ENCODE data around the gene SBK3. TPM values are rescaled to one million over a fixed set of nuclear protein-coding genes. Genes with fewer than 3 reads are reported as not detected.

SBK3 gene
- total and polyA plus RNA-seq, 10 of the 15 experiments (the other 5 are each of a cell fraction or from before 2014, with no cell fraction given) = not detected

DNA sequence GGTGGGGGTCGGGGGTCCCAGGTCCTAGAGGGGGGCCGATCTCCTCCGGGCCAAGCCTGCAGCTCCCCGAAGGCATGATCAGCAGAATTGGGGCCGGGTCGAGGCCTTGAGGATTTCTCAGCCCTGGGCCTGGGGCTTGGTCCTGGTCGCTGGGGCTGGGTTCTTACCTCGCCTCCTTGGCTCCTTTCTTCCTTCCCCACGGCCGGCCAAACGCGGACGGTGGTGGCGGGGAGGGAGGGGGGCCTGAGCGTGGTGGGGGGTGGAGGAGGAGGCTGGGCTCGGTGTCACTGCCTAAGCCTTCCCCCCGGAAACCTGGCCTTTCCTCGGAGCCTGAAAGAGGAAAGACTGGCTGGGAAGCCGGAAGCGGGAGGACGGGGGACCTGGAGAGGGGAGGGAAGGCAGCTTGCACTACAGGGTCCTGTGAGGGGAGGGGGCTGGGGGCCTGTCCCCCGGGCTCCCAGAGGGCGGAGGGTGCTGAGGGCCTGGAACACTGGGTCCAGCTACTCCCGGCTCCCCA is 35.3 kb upstream of the SBK3 start, which contains the start of gene ZNF579 (continued):
- TF ChIP-seq PAX8 (IDR thresholded peaks at IDR 0.05) (no peak), PKNOX1 (IDR thresholded peaks at IDR 0.05) (no peak), CHD4 (IDR thresholded peaks at IDR 0.05) (no peak), FOXK2 (IDR thresholded peaks at IDR 0.05) (no peak), KDM1A (IDR thresholded peaks at IDR 0.05; ENCODE audit: borderline replicate concordance) (no peak), HDAC6 (IDR thresholded peaks at IDR 0.05; ENCODE audit: unreplicated experiment) (no peak), CEBPB (IDR thresholded peaks at IDR 0.05; ENCODE audit: borderline replicate concordance in 1 of 2, low read depth in 2 of 2, low read length in 2 of 2) (no peak), CREM (IDR thresholded peaks at IDR 0.05; ENCODE audit: low read depth) (no peak; the same call in 1 of the 2 replicates), YY1 (IDR thresholded peaks at IDR 0.05; ENCODE audit: low read depth, low read length) (peak; percentile 86), WRNIP1 (IDR thresholded peaks at IDR 0.05; ENCODE audit: borderline replicate concordance, low read depth, low read length) (no peak), ZNF207 (IDR thresholded peaks at IDR 0.05; ENCODE audit: borderline replicate concordance) (no peak), NR2C1 (IDR thresholded peaks at IDR 0.05) (no peak), ZNF592 (IDR thresholded peaks at IDR 0.05) (no peak), SPI1 (IDR thresholded peaks at IDR 0.05; ENCODE audit: borderline replicate concordance, insufficient read depth, low read depth, low read length) (no peak), LARP7 (IDR thresholded peaks at IDR 0.05) (no peak), CBFB (IDR thresholded peaks at IDR 0.05; ENCODE audit: low read depth) (no peak), GATAD2B (conservative IDR thresholded peaks at IDR 0.05; ENCODE audit: low read depth) (no peak), SP1 (IDR thresholded peaks at IDR 0.05; ENCODE audit: low read depth, low read length) (peak; percentile 54), NFYA (IDR thresholded peaks at IDR 0.05; ENCODE audit: borderline replicate concordance, low read depth, low read length) (no peak)
- TF ChIP-seq, protein P1, sequence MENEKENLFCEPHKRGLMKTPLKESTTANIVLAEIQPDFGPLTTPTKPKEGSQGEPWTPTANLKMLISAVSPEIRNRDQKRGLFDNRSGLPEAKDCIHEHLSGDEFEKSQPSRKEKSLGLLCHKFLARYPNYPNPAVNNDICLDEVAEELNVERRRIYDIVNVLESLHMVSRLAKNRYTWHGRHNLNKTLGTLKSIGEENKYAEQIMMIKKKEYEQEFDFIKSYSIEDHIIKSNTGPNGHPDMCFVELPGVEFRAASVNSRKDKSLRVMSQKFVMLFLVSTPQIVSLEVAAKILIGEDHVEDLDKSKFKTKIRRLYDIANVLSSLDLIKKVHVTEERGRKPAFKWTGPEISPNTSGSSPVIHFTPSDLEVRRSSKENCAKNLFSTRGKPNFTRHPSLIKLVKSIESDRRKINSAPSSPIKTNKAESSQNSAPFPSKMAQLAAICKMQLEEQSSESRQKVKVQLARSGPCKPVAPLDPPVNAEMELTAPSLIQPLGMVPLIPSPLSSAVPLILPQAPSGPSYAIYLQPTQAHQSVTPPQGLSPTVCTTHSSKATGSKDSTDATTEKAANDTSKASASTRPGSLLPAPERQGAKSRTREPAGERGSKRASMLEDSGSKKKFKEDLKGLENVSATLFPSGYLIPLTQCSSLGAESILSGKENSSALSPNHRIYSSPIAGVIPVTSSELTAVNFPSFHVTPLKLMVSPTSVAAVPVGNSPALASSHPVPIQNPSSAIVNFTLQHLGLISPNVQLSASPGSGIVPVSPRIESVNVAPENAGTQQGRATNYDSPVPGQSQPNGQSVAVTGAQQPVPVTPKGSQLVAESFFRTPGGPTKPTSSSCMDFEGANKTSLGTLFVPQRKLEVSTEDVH (IDR thresholded peaks at IDR 0.05; ENCODE audit: low read depth, partially characterized antibody) = peak; percentile 63
- TF ChIP-seq, protein P2, sequence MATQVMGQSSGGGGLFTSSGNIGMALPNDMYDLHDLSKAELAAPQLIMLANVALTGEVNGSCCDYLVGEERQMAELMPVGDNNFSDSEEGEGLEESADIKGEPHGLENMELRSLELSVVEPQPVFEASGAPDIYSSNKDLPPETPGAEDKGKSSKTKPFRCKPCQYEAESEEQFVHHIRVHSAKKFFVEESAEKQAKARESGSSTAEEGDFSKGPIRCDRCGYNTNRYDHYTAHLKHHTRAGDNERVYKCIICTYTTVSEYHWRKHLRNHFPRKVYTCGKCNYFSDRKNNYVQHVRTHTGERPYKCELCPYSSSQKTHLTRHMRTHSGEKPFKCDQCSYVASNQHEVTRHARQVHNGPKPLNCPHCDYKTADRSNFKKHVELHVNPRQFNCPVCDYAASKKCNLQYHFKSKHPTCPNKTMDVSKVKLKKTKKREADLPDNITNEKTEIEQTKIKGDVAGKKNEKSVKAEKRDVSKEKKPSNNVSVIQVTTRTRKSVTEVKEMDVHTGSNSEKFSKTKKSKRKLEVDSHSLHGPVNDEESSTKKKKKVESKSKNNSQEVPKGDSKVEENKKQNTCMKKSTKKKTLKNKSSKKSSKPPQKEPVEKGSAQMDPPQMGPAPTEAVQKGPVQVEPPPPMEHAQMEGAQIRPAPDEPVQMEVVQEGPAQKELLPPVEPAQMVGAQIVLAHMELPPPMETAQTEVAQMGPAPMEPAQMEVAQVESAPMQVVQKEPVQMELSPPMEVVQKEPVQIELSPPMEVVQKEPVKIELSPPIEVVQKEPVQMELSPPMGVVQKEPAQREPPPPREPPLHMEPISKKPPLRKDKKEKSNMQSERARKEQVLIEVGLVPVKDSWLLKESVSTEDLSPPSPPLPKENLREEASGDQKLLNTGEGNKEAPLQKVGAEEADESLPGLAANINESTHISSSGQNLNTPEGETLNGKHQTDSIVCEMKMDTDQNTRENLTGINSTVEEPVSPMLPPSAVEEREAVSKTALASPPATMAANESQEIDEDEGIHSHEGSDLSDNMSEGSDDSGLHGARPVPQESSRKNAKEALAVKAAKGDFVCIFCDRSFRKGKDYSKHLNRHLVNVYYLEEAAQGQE (IDR thresholded peaks at IDR 0.05; ENCODE audit: low read depth, low read length) = no peak
